Right ventricle myocardium inferior (tissue), 1 donor: ENCODE data around the gene ACOT7. TPM values are rescaled to one million over a fixed set of nuclear protein-coding genes. Genes with fewer than 3 reads are reported as not detected.
A peak's percentile ranks its signal among the peaks of the same experiment; 100 is the strongest.

Source experiments
- ATAC-seq: fragments of 200-7000 bp; cut with Tn5 transposase; one replicate; pipeline ENCODE4 v1.9.1; 2020; ENCODE audit warnings: mild to moderate bottlenecking, moderate library complexity
- DNase-seq: peaks from one replicate; pipeline ENCODE4 v3.0.0; 2021; ENCODE audit errors: missing footprints
- intact Hi-C: fragments of 100-400 bp; cut with DNase I; formaldehyde crosslinking; loops from one replicate; pipeline ENCODE4 v1.11.0; 2022
- total RNA-seq: library from RNA; stranded (reverse); fragmentation: NEBNext Ultra II Directional; extraction: Animal tissue kit (Norgen Biotek cat#: 25700); gene quantifications from one replicate; pipeline ENCODE4 v1.2.1, GENCODE V29; 2021
- donor health status: DM: no; HTN: yes; CAD: no; lungs with severe emphysema.

The ACOT7 gene
- total RNA-seq, 1 donor from 2014 or later = 9.8 TPM

DNA sequence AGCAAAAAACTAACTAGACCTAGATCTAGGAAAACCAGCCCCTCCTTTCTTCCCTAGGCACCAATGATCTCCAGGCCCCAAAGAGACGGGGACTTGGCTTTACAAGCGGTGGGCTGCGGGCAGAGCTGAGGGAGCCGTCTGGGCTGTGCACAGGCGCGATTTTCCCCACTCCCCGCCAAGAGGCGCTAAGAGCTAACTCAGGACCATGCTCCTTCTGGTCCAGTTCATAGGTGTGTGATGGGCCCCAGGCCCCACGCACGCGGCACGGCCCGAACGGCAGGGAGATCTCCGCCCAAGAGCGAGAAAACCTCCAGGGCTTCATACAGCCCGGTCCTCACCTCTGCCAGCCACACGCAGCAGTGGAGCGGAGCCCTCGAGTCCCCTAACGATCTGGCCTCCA is 125.2 kb downstream of the ACOT7 start:
- no peak for DNase-seq
- no peak for ATAC-seq
- intact Hi-C loops = no loop called here

DNA sequence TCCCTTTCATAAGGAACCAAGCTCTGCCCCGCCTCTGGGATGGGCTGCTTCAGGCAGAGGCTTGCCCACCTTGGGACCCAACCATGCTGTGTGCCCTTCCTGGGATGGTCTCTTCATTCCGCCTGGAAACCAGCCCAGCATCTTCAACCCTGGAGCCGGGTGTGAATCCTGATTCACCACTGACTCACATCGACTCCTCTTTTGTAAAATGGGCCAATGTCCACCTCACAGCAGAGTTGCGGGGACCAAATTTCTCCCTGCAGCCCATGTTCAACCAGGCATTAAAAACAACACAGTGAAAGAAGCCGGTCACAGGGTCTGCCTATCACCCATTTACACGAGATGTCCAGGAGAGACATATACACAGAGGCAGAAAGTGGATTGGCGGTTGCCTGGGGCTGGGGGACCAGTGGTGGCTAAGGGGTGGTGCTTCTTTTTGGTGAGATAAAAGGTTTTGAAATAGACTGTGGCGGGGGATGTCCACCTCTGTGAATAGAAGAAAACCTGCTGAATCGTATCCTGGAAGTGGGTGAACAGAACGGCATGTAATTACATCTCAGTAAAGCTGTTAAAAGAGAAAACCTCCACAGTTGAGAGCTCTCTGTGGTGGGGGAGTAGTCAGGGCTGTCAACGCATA is 125.8 kb downstream of the ACOT7 start:
- ATAC-seq (no peak), DNase-seq (no peak)
- intact Hi-C loops = no loop called here

DNA sequence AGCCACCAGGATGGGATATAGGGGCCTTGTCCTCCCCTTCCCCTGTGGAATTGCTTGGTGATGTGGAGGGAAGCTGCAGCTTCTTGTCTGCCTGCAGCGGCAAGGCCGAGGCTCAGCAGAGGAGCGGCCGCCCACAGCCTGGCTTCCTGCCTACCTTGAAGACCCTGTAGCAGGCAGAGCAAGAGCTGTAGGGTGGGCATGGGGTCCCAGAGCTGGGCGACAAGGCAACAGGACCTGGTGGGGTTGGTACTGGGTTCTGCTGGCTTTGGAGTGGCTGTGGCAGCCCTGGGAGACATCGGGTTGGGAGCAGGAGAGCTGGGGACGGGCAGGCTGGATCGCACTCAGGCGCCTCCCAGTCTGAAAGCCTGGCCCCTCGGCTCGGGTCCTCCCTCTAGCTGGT is 126.9 kb downstream of the ACOT7 start:
- DNase-seq (no peak), ATAC-seq (no peak)
- intact Hi-C loops = no loop called here

DNA sequence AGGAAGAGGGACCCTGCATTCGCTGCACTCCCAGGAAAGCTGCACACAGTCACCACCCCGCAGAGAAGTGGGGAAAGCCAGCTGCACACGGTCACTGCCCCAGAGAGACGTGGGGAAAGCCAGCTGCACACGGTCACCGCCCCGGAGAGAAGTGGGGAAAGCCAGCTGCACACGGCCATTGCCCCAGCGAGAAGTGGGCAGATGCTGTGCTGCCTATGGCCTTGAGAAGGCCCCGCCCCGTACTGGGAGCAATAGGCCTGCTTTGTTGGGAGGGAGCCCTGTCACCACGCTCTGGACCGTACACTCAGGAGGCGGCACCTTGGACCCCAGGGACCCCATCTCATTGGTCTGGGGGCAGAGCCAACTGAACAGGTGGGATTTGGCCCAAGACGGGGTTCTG is 128.4 kb downstream of the ACOT7 start:
- ATAC-seq (no peak), DNase-seq (no peak)
- intact Hi-C loops = no loop called here

DNA sequence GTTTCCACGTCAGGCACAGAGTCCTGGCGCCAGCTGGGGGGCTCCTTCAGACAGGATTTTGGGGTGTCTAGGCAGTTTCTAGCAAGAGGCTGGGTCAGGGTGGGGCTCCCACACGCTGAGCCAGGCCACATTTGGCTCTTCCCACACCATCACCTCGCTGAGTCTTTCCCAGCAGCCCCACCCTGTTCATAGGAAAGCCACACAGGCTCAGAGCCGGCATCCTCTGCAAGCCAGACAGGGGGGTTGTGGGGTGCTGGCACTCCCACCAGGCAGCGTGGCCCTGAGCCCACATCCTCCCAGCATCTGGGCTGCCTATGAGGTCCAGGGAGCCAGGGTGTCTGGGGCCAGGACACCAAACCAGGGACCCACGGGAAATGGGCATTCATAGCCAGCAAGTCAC is 129.9 kb downstream of the ACOT7 start:
- DNase-seq (no peak), ATAC-seq (no peak)
- intact Hi-C loops = no loop called here

DNA sequence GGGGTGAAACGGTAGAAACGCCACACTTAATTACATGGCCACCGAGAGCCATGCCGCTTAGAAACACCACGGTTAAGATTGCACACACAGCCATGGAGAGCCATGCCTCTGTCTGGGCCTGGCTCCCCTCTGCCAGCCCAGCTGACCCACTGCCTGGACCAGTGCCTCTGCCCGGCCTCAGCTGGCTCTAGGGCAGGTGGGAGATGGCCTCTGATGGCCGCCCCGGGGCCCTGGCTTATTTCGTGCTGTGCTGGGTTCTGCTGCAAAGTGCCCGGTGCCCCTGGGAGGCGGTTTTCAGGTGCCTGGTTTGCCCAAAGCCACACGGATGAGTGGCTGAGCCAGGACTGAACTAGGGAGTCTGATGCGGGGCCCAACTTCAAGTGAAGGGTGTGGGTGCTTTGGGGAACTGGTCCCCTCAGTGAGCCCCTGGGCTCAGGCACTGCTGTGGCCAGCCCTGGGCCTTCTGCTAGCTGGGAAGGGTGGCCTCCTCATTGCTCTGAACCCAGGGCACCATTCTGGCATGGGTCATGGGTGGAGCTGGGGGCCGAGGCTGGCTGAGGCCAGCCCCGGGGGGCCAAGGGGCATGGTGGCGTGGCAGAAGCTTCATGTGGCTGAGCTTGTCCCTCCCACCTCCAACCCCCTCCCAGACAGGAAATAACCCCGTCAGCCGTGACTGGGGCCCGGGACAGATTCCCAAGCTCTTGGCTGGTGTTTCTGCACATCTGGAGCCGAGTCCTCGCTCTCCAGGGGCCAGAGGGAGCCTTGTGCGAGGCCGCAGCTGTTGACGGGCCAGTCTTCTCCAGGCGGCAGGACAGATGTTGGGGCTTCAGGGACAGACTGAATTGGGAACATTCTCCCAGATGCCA is 130.8 kb downstream of the ACOT7 start:
- ATAC-seq (peak; percentile 66), DNase-seq (peak; percentile 80)
- intact Hi-C loops = no loop called here

DNA sequence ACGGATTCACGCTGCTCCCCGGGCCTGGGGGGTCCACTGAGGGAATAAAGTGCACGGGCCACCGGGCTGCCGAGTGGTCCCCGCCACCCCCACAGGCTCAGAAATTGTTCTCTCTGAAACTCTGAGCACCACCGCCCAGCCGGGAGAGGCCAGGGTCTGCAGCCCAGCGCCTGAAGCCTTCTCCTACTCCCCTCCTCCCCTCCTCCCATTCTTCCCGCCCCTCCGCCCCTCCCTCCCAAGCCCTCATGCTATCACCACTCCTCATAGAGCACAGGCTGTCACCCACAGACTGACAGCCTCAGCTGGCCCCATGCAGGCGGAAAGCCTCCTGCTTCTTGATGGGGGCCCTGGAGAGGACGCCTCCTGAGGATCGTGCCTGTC is 132.0 kb downstream of the ACOT7 start:
- ATAC-seq = no peak
- intact Hi-C loops = no loop called here

DNA sequence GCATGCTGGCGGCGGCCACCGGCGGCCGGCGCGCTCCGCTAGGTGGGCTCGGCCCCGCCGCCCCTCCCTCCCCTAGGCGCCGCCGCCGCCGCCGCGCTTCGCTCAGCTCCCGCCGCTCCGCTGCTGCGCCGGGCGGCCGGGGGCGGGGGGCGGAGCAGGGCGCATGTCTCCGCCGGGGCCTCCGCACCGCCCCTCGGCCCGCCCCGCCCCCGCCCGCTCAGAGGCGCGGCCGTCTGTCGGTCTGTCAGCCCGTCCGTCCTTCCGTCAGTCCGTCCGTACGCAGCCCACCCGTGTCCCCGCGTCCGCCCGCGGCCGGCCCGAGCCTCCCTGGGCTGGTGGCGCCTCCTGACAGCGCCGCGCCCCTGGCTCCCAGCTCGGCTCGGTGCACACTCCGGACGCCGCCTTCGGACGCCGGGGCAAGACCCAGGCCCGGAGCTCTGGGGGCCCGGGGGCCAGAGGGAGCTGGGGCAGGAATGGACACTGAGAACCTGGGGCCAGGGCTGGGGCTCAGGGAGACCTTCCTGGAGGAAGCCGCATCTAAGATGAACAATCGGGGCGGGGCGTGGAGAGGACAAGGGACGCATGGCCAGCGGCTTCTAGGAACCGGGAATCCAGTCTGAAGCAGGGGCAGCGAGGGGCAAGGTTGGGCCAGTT is 132.5 kb downstream of the ACOT7 start, which contains the start of gene GPR153:
Gene GPR153 (minus strand): TSS at position 138 of the 654 bp plus-strand sequence. CDS start 6,193 bp downstream, outside the sequence.
- DNase-seq (no peak), ATAC-seq (peak; percentile 54)
- intact Hi-C loops = no loop called here

More for the DNA sequence above, 132.0 kb downstream of the ACOT7 start:
- no peak for DNase-seq

DNA sequence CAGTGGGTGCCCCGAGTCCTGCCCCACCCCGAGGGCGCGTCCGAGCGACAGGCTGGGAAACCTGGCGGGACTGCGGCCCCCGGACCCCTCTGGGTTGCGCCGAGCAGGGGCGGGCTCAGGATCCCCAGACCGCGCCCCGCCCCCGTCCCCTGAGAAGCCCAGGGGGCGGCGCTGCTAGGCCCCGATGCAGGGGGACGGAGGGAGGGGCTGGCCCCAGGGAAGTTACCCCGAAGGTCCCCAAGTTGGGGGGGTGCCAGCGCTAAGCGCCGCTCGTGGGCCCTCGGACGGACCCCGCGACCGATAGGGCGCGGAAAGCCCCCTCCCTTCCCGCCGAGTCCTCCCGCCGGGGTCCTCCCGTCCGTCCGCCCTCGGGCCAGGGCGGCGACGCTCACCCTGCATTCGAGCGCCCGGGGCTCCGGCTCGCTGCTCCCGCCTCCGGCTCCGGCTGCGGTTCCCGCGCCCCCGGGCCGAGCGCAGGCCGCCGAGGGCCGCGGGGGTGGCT is 133.1 kb downstream of the ACOT7 start:
- intact Hi-C loops = no loop called here
- peak; percentile 30 for ATAC-seq
- no peak for DNase-seq

DNA sequence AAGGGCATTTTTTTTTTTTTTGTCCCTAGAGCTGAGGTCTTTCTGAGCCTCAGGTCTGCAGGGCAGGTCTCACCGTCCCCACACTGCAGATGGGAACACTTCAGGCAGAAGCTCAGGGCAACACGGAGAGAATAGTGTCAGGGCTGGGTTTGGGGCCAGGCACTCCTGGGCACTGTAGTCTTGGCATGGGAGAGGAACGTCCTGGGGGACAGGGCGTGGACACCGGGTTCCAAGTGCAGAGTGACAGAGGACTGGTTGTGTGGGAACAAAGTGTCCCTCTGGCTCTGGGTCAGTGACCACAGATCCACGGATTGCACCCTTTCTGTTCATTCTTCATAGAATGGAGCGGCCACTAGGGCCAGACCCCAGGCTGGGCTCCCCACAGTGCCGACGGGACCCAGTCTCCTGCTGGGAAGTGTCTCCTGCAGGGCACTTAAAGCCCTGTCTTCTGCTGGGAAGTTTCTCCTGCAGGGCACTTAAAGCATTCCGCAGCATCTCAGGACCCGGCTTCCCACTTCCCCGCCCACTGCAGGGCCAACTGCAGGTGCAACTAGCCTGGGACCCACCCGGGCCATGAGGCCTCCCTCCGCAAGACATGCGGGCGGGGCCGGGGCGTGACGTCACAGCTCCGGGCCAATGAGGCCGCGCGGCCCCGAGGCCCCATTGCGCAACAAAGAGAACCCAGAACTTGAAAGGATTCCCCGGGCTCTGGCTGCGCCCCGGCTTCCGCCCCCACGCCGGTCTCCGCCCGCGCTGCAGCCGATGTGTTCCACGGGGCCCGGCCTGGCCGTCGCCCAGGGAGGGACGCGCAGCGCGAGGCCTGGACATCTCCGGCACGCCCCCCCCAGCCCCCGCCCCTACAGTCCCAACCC is 133.8 kb downstream of the ACOT7 start:
- peak; percentile 94 for DNase-seq
- intact Hi-C loops = no loop called here
- peak; percentile 66 for ATAC-seq

DNA sequence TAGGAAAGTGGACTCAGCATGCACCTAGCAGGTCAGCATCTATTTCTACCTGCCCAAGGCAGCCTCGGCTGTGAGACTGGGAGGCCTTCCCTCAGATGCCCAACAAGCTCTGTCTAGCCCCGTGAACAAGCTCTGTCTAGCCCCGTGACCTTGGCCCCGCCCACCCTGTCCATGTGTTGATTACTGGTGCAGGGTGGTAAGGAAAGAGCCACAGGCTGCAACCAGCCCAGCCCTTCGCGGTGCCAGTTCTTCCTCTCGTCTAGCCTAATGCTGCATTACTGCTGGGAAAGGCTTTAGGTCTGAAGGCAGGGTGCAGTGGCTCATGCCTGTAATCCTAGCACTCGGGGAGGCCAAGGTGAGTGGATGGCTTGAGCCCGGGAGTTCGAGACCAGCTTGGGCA is 134.9 kb downstream of the ACOT7 start:
- DNase-seq (no peak), ATAC-seq (no peak)
- intact Hi-C loops = no loop called here

DNA sequence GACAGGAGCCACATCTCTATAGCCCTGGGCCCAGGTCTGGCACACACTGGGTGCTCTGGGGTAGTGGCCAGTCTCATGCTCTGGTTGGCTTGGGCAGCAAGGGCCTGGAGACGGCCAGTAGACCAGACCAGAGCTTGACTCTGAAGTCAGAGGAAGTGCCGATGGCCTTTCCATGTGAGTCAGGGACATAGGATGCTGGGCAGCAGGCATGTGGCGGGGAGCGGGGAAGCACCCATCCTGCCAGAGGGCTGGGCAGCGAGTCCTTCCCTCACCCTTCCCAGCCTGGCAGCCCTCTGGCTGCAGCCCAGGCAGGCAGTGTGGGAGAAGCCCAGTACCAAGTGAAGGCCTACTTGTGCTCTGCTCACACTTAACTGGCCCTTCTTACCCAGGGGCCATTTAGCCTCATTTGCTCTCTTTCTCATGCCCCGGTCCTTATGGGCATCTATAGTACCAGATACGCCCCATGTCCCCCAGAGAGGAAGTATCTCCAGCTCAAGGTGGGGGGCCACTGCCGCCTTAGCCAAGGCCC is 136.0 kb downstream of the ACOT7 start:
- no peak for ATAC-seq
- DNase-seq = no peak
- intact Hi-C loops = no loop called here

DNA sequence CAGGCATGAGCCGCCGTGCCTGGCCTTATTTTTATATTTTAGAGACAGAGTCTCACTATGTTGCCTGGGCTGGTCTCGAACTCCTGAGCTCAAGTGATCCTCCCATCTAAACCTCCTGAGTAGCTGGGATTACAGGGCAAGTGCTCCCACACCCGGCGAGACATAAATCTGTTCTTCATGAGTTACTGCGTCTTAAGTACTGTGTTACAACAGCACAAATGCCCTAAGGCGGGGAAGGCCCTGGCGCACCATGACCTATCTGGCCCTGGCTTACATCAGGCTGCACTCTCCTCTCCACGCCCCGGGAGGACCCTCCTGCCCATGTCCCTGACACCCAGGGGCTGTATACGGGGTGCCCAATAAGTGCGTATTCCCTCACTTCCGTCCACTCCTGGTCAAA is 136.9 kb downstream of the ACOT7 start:
- ATAC-seq (no peak), DNase-seq (no peak)
- intact Hi-C loops = no loop called here

DNA sequence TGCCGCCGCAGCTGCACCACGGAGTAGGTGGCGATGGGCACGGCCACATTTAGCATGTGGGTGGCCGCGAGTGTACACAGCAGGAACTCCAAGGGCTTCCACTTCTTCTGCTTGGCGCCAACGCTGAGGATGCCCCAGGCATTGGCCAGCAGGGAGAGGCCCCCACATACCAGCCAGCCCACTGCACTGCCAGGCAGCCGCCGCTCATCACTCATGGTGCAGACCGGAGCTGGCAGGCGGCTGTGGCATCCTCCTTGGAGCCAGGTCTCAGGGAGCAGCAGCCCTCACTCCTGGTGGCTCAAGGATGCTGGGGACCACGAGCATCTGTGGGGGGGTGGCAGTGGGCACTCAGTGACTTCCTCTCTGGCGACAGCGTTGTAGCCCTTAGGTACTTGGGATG is 138.9 kb downstream of the ACOT7 start:
- intact Hi-C loops = no loop called here
- DNase-seq (no peak), ATAC-seq (no peak)

DNA sequence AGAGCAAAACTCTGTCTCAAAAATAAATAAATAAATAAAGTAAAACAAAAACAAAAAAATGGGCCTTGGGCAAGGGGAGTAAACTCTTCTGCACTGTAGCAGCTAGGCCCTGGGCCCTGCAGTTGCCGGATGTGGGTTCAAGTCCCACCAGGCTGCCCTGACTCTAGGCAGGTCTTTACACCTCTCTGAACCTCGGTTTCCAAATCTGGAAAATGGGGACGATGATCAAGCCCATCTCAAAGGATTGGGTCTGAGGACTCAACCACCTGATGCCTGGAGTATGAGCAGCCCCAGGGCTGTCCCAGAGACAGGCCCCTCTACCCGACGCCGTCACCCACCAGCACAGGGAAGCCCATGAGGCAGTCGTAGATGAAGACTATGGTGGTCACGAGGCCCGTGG is 140.2 kb downstream of the ACOT7 start:
- ATAC-seq (no peak), DNase-seq (no peak)
- intact Hi-C loops = no loop called here

DNA sequence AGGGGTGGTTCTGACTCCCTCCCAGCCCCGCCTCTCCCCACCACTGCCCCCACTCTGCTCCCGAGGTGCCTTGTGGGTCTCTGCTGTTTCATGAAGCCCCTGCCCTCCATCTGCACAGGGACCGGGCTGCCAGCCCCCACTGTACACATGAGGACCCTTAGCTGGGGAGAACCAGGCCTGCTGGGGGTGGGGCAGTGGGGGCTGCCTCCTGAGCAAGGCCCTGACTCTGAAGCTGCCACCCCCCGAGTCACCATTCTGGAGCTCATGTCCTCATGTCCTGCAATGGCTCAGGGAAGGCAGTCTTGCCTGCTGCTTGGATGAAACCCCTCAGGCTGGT is 141.2 kb downstream of the ACOT7 start:
- no peak for DNase-seq
- ATAC-seq = no peak
- intact Hi-C loops = no loop called here

DNA sequence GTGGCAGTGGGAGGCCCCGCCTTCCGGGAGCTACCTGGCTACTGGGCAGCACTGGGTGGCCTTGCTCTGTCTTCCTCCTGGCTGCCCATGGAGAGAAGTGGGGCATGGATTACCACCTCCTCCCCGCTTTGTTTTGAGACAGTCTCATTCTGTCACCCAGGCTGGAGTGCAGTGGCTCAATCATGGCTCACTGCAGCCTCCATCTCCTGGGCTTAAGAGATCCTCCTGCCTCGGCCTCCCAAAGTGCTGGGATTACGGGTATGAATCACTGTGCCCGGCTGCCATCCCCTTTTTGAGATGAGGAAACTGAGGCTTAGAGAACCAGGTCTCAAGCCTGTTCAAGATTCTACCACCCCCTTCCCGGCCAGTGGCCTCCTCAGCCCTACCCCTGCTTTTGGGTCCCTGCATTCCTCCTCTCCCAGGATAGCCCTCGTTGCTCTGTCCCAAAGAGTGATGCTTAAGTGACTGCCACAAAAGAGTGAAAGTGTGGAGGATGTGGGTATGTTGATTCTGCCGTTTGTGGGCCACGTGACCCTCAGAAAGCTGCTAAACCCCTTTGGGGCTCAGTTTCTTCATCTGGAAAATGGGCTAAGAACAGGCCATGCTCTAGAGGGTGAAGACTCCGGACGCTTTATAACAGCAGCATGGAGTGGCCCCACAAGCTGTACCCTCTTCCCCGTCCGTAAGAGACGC is 141.7 kb downstream of the ACOT7 start:
- intact Hi-C loops = no loop called here
- ATAC-seq (no peak), DNase-seq (no peak)

DNA sequence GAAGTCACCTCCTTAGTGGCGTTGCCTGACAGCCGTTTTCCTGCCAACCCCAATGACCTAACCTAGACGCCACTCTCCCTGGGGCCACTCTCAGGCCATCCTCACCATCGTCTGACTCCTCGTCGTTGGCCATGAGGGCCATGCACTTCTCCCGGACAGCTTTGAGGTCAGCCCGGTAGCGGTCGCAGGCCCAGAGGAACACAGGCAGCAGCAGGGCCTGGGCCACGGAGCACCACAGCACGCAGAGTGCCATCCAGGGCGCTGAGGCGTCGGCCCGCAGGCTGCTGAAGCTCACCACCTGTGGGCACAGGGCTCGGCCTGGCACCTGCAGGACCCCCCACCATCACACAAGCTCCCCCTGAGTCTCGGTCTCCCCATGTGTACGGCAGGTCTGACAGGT is 142.3 kb downstream of the ACOT7 start:
- ATAC-seq (no peak), DNase-seq (no peak)
- intact Hi-C loops = no loop called here
